HG03558 (cell line): Measurements from ENCODE around the gene TRIM45.
"Not testable (repeated sequence)": the region's sequence is repeated elsewhere in the genome, so short reads cannot be mapped to it uniquely, and the experiment has no call there.

Source experiments
- ATAC-seq: cut with Tn5 transposase; IDR thresholded peaks from one replicate; pipeline ENCODE4 v1.9.1; 2021; ENCODE audit warnings: moderate number of reproducible peaks; ENCODE audit not compliant: unreplicated experiment; ENCODE audit errors: extremely low read depth

Gene TRIM45

DNA sequence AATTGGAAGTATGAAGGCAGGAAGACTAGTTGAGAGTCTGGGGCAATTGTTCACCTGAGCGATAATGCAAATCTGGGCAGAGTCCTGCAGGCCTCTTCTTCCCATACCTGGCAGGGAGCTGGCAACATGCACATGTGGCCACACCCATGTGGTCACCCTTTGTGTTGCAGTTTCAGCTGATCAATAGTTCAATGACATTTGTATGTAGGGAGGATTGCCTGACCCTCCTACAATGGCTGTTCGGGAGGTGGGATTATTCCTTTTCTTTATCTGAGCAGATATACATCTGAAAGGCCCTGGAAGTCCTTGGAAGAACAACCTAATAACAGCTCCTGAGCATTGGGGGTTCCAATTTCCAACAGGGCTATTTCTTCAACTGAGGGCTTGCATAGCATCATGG is 15.2 kb upstream of the TRIM45 start:
- ATAC-seq = no peak

- no peak for ATAC-seq
Observed at GRCh38 chr1:117135329-117135728, 13.8 kb upstream of the TRIM45 start.

- no peak for ATAC-seq
Observed at GRCh38 chr1:117130526-117130925, 9.0 kb upstream of the TRIM45 start.

DNA sequence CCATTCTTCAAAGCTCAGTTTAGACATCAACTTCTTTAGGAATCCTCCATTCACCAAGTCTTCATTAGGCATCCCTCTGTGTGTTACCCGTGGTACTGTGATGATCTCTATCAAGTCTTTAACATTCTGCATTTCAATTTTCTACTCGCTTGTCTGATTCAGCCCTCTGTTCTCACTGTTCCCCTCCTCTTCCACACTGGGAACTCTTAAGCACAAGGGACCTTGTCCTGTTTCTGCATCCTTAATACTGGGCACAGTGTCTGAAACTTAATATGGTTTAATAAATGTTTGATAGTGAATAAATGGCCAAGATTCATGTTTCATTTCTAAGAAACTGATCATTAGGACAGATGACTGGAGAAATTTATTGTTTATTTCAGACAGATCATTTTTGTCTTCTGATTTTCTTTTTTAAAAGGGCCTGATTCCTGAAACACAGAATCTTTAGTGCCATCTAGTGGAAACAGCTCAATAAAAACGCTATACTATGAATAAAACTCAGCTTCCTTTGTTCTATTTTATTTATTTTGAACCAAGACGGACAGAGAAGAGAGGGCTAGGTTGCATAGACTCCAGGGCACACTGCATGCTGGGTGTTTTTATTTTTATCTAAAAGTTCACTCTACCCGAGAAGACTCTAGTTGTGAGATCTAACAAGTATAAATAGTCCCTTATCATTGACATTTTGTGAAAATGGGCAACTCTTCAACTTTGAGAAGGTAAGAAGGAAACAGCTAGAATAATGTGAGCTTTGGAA is 7.0 kb upstream of the TRIM45 start:
- ATAC-seq = no peak

DNA sequence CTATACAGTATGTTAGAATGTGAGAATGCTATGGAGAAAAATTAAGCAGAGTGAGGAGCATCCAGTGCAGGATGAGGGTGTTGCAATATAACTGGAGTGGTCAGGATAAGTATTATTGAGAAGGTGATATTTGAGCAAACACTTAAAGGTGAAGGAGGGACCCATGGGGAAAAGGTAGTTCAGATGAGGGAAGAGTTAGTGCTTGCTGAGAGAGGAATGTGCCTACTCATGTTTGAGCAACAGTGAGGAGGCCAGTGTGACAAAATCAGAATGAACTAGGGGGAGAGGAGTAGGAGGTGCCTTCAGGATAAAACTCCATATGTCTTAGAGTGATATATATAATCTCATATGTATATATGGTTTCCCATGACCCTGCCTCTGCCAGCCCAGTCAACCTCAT is 6.2 kb upstream of the TRIM45 start:
- no peak for ATAC-seq

- ATAC-seq = no peak
Observed at GRCh38 chr1:117124661-117125060, 3.1 kb upstream of the TRIM45 start.

DNA sequence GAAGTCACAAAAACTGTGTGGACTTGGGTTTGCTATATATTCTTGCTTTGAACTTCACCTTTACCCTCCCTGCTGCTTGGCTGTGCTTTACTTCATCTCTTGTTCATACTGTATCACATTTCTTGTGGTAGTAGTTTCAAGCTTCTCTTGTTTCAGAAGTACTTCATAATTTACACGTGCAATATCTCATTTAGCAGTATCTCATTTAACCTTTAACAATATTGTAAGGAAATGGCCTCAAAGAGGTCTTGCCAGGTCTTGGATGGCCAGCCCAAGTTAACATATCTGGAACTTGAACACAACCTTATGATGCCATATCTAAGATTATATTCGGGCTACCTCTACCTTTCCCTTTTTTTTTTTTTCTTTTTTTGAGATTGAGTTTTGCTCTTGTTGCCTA is 1.7 kb upstream of the TRIM45 start:
- no peak for ATAC-seq

GRCh38 chr1:117122330-117123025 is 929 bp upstream of the TRIM45 start:
- no peak for ATAC-seq

- ATAC-seq = no peak
Observed at GRCh38 chr1:117120774-117121588, 568 bp downstream of the TRIM45 start.

- ATAC-seq = not testable (repeated sequence)
Observed at GRCh38 chr1:117119144-117119543, 2.4 kb downstream of the TRIM45 start.

GRCh38 chr1:117118137-117118536 is 3.4 kb downstream of the TRIM45 start:
- no peak for ATAC-seq

DNA sequence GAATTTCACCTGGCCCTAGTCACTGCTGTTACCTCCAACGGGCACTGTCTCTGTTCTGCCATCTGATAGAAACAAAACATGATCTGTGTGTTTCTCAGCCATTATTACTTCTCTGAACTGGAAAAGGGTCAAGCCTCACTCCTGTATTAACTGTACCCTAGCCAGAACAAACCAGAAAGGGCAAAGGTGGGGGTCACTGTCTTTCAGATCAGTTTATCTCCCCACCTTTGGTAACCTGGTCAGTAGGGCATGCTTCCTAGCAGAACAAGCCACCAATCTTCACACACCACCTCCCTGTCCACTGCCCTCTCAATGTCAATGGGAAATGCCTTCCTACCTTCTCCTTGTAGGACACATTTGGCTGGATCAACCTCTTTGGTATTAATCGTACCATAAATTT is 3.9 kb downstream of the TRIM45 start:
- no peak for ATAC-seq

DNA sequence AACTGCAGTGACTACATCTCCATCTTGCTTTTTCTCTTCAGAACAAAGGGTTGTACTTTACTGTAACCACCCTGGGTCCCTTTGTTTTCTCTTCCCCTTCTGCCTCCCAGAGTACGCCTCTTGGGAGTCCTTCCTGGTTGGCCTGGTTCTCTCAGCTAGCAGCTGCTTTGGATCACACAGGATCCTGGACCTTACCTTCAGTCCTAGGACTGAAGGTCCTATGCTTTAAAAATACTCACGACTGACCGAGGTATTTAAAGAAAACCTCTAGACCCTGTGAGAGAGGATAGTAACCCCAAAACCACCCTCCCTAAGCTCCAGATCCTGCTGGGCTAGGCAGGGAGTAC is 4.8 kb downstream of the TRIM45 start:
- ATAC-seq = no peak

GRCh38 chr1:117116090-117116783 is 5.3 kb downstream of the TRIM45 start:
- no peak for ATAC-seq

DNA sequence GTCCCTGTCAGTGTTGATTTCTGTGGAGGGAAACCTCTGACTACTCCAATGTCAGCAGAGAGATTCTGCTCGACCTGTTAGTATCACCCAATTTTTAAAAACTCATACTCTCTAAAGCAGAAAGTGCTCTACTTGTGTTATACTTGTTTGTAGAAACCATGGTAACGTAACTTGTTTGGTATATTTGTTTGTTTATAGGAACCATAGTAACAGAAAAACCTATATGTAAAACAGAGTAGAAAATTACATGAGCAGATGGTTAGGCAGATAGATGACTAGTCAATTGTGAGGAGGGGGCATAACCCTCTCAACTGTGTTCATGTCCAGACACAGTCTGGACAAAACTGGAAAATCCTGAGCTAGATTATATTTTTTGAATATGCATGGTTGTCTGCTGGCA is 6.7 kb downstream of the TRIM45 start:
- ATAC-seq = no peak

- no peak for ATAC-seq
Observed at GRCh38 chr1:117113199-117113598, 8.3 kb downstream of the TRIM45 start.

- no peak for ATAC-seq
Observed at GRCh38 chr1:117112047-117112717, 9.4 kb downstream of the TRIM45 start.

DNA sequence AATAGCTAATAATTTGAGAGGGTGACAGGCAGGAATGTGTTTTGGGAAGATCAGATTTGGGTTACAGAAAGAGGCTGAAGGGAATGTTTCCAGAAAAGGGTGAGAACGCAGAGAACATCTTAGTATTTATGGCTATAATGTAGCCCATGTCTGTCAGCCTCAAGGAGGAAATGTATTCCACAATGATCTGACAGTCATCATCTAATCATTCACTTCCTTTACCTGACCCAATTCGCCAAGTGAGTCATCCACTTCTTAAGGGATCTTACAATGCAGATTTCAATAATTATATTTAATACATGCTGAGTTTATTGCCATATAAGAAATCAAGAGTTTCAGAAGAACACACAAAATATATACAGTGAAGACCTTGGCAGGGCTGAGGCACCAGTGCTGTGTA is 10.8 kb downstream of the TRIM45 start:
- ATAC-seq = no peak

DNA sequence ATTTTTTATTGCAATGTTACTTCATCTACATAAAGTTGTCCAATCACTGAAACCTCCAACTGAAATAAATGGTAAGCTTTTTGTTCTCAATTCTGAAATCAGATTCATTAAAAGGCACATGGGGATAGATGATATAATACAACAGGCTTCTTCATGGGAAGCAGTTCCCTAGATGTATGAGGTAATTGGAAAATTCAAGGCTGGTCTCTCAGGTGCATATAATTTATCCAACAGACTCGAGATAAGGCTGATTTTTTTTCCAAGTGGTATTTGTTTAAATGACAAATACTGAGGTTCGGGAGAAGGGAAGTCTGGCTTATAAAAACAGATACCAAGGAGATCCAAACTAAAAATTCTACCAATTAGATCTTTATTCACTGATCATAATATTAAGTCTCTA is 14.2 kb downstream of the TRIM45 start:
- ATAC-seq = no peak

DNA sequence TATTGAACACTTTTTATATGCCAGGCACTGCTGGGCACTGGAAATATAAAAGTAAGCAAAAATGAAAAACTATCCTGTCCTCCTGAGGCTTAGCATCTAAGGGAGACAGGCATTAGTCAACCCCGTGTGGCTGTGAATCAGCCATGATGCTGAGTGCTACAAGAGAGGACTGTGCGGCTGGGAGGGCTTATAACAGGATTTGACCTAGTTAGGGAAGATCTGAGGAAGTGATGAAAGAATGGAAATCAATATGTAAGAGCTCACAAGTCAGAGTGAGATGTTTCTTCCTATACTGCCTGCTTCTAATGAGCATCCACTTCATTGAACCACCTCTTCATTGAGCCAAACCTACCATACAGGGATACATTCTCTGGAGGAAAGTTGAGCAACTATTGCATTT is 15.1 kb downstream of the TRIM45 start:
- ATAC-seq = no peak
